GM23338 (cell line): ENCODE measurements around the gene NPPC.

ENCODE experiments used
- CTCF ChIP-seq, 2 experiments: fragments of 200-600 bp in 1 of 2; sonication (generic) in 1 of 2; conservative IDR thresholded peaks; 2 replicates each; pipeline versions ENCODE4 v1.5.1 to v1.6.1; 2016 to 2017; ENCODE audit warnings: antibody characterized with exemption in 2 of 2, low read depth in 2 of 2, mild to moderate bottlenecking in 2 of 2, moderate library complexity in 1 of 2
- JUNB ChIP-seq: IDR thresholded peaks from one replicate; pipeline ENCODE4 v1.6.1; 2016; ENCODE audit warnings: antibody characterized with exemption; ENCODE audit not compliant: unreplicated experiment

- TF ChIP-seq JUNB (no peak), CTCF (conservative IDR thresholded peaks at IDR 0.05; ENCODE audit: low read depth in 2 of 2) (no peak)
Measured at GRCh38 chr2:231942180-231942579, 16.0 kb upstream of the NPPC start.
